HG02938 (cell line): ENCODE data around the gene CLBA1.
A peak's percentile ranks its signal among the peaks of the same experiment; 100 is the strongest.

Experiments
- ATAC-seq: cut with Tn5 transposase; IDR thresholded peaks from one replicate; pipeline ENCODE4 v1.9.1; 2021; ENCODE audit warnings: mild to moderate bottlenecking, moderate library complexity; ENCODE audit not compliant: unreplicated experiment

The CLBA1 gene

GRCh38 chr14:105005329-105005928, 19.8 kb downstream of the CLBA1 start:
- no peak for ATAC-seq

- no peak for ATAC-seq
Observed at GRCh38 chr14:105005929-105006830, 20.6 kb downstream of the CLBA1 start.

DNA sequence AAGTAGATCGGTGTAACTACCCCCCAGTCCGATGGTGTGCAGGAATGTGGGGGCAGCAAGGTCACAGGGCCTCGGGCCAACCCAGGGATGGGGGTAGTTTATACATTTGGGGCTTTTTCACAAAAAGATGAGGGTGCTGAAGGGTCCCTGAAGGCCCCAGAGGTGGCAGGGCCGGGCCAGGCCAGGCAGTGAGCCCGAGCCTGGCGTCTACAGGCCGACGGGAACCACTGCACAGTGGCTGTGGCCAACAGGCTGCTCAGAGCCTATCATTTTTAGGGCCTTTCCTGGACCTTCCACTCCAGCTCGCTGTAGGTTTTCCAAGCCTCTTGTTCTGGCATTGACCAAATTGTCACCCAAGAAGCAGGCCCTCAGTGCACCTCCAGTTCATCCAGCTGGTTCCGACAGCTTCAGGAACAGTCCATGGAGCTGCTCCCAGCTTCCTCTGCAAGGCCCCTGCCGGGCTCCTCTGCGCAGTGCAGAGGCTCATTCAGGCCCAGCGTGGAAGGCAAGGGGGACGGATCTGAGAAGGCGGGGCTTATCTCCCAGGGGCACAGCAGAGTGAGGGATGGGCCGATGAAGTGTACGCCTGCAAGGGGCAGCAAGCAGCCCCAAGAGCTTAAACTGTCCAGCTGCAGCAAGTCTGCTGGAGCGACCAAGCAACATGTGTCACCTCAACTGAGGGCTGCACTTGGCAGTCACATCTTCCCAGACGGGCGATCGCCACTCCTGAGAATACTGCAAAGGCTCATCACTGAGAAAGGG, 21.4 kb downstream of the CLBA1 start:
- no peak for ATAC-seq

- ATAC-seq = no peak
Observed at GRCh38 chr14:105007593-105008264, 22.1 kb downstream of the CLBA1 start.

- ATAC-seq = no peak
Observed at GRCh38 chr14:105010106-105010505, 24.5 kb downstream of the CLBA1 start.

DNA sequence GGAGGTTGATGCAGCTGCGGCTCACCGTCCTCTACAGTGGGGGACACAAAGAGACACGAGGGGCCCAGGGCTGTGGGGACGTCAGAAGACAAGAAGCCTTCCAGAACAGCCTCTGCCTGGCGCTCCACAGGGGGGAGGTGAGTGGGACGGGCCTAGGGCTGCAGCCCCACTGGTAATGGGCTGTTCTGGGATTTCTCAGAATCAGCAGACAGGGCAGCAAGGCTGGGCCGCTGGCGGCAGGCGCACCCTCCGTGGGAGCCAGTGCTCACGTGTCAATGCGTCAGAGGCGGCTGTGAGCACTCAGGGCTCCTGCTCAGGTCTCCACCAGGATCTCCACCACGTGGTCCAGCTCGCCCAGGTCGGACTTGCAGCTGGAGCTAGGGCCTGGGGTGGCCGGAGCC, 25.3 kb downstream of the CLBA1 start:
- no peak for ATAC-seq

- no peak for ATAC-seq
Observed at GRCh38 chr14:105011312-105011990, 25.9 kb downstream of the CLBA1 start.

DNA sequence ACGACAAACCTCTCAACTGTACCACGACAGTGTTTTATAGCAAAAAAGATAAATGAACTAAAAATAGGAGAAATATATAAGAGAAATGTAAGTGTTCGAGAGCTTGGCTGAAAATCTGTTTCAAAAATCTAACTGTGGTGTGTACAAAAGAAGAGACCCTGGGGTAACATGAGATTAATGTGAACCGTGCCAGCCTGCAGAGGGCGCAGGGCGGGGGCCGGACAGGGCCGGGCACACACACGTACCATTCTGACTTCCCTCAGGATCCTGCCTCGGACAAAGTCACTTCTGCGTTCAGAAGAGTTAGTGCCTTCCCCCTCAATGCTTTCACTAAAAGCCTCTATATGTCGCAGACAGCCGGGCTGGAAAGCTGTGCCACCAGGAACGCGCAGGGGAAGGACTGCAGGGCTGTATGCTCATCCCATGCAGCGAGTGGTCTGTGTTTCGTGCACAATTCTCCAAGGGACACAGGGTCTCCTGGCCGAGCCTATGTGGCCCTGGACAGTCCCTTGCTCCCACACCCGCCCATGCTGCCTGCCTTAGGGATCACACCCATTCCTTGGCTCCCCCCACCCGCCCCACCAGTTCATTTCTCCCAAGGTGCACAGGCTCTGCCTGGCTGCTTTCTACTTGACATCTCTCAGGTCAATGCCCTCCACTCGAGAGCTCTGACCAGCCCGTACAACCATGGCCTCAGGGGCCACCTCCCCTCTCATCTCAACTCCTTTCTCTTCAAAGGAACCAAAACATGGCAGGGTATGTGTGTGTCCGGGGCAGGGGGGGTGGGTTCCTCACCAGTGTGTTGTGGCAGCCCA, 26.8 kb downstream of the CLBA1 start:
- ATAC-seq = no peak

- no peak for ATAC-seq
Observed at GRCh38 chr14:105013150-105013785, 27.7 kb downstream of the CLBA1 start.

DNA sequence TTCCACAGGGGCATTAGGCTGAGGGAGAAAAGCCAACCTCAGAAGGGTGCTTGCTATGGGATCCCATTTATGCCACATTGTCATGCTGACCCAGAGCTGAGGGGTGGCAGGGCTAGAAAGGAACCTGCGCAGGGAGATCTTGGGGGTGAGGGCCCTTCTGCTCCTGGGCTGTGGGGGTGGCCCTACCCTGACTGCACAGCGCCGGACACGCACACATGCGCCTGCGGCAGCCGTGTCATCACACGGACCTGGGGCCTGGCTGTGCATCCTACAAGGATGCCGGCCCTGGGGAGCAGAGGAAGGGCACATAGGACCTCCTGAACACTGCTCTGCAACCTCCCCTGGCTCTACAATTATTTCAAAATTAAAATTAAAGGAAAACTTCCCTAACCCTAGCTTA, 28.4 kb downstream of the CLBA1 start:
- no peak for ATAC-seq

DNA sequence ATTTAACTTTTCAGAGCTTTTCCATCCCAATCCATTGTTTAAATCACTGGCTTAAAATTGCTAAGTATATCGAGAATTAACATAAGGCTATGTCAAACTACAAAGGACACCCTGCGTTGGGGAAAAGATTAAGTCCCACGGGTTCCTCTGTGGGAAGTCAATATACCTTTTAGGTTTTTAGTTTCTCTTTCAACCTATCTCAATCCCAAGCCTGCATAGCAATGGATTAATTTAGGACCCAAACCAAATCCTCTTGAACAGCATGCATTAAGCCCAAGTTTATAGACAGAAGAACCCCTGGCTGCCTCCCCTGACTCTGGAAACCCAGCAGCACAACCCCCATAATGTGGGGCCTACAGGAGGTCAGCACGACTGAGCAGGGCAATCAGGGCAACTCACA, 29.0 kb downstream of the CLBA1 start:
- no peak for ATAC-seq

DNA sequence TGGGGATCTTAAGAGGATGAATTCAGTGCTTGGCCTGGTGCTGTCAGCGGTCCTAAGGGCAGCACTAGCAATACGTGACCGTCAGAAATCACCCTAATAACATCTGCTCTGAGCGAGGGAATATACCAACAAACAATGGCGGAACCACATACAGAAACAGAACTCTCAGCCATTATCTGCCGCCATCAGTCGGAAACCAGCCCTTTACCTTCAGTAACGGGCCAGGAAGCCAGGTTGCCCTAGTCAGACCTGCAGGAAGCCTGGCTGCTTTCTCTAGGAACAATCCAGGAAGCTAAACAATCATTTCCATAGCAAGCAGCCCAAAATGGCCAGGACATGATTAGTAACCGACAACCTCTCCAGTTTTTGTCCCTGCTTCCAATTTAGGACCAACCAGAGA, 29.7 kb downstream of the CLBA1 start:
- ATAC-seq = no peak

DNA sequence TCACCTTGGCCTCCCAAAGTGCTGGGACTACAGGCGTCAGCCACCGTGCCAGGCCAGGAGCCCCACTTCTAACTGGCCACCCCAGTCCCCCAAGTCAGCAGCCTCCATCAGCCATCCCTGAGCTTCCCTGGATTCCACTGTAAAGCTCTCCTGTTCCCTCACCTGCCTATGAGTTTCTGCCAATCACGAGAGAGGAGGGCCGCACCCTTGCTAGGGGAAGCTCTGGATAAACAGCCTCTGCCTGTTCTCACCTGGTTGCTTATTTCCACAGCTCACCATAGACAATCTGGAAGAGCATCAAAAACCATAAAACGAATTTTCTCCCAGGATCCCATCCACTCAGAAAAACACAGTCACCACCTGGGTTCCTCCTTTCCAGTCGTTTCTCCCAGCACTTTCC, 30.3 kb downstream of the CLBA1 start:
- ATAC-seq = no peak

DNA sequence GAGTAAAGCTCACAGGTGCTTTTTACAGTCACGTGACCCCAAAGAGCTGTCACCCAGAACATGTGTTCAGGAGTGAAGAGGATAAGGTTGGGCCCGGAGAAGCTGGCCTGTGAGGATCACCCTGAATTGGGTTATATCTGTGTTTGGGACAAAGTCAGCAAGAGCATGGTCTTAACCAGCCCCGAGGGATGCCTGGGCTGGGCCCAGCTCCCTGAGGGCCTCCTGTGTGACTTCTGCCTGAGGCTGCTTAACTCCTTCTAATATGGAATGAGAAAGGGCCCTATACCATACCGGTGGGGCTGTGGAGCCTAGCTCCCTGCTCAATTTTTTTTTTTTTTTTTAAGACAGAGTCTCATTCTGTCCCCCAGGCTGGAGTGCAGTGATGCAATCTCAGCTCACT, 32.8 kb downstream of the CLBA1 start:
- no peak for ATAC-seq

DNA sequence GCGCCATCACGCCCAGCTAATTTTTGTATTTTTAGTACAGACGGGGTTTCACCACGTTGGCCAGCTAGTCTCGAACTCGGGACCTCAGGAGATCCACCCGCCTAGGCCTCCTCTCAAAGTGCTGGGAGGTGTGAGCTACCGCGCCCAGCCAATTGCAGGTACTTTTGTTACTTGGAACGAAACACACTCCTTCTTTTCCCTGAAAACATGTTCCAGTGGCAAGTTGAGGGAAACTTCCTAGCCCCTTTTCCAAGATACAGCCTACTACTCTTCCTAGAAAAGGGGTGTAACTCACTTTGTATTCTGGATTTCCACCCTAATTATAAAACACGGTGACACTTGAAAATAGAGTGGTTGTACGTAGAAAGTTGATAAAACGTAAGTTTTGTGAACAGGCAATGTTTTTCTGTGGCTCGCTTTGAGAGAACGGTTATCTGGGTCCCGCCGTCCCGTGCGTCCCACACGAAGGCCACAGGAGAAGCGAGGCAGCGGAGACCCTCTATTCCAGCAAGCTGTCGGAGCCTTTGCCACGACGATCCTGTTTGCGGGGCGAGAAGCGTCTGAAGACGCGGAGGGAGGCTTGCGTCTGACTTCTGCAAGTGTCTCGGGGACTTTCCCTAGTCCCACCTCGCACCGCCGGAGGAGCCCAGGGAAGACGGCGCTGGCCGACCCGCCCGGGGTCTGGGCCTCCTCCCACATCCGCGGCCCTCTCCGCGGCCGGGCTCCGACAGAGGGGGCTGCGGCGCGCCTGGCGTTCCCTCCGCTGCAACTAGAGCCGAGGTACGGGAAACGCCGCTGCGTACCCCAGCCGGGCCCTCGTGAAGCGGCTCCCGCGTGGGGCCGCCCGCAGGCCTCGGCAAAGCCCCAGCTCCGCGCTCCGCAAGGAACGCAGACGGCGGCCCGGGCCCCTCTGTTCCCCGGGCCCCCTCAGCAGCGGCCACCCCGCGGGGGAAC, 34.5 kb downstream of the CLBA1 start:
- ATAC-seq = peak; percentile 20

GRCh38 chr14:105020815-105021655, 35.4 kb downstream of the CLBA1 start, which contains the start of gene CDCA4:
Gene CDCA4, minus strand, starts transcription at chr14:105021083. Its CDS starts 9,154 bp downstream, at chr14:105011929.
- peak; percentile 58 for ATAC-seq

DNA sequence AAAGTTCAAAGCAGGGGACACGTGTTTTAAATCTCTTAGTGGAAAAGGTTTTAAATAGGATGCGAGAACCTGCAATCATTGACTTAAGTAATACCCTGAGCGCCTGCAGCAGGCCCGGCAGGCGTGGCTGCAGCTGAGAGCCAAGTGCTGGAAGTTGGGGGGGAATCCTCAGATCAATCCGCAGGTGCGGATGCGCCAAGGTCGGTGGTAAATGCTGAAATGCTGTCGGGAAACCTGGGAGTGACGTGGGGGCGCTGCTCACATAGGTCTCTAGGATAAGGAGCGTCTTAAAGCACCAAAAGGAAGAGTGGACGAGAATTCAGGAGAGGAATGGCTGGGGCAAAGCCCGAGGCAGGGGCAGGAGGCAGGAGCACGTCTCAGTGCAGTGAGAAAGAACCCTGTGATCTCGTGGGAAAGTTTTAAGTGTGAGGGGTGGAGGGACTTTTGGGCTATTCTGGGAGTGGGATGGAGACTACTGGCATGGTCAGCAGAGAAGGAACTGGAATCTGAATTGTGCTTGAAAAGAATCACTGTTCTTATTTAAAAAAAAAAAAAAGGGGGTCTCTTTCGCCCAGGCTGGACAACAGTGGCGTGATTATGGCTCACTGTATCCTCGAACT, 36.2 kb downstream of the CLBA1 start:
- ATAC-seq = no peak
